Kidney glomerular epithelial cell (primary cell): ENCODE measurements around the gene ULK4.
"Not testable (repeated sequence)": the region's sequence is repeated elsewhere in the genome, so short reads cannot be mapped to it uniquely, and the experiment has no call there.

Source experiments
- DNase-seq: peaks from one replicate; lab custom pipeline; 2025; lab: John Stamatoyannopoulos, UW

The ULK4 gene

DNA sequence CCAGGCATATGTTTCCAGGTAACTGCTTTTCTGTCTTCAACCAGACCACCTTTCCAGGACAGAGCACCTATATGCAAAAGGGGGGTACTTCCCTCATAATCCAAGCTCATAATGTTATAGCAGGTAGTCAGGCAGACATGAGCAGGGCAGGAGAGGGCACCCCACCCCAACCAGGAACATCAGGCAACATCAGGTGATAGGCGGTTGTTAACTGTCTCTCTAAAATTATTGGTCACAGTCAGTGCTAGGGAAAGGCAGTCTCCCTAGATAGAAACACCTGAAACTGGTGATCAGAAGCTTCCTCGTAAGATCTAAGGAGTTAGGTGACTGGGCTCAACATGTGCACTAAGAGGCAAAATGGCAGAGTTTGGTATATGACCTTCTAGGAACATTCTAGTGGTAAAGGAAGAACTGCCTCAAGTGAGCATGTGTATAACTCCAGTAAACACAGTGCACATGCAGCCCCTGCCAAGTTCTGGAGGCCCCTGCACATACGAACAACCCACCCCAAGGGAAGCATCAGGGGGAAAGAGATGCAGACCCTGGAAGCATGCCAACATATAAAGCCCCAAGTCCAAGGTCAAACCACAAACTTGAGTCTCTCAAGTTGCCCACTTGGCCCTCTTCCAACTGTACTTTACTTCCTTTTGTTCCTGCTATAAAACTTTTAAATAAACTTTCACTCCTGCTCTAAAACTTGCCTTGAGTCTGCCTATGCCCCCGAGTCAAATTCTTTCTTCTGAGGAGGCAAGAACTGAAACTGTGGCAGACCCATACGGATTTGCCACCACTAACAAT, 270.9 kb downstream of the ULK4 start:
- no peak for DNase-seq

DNA sequence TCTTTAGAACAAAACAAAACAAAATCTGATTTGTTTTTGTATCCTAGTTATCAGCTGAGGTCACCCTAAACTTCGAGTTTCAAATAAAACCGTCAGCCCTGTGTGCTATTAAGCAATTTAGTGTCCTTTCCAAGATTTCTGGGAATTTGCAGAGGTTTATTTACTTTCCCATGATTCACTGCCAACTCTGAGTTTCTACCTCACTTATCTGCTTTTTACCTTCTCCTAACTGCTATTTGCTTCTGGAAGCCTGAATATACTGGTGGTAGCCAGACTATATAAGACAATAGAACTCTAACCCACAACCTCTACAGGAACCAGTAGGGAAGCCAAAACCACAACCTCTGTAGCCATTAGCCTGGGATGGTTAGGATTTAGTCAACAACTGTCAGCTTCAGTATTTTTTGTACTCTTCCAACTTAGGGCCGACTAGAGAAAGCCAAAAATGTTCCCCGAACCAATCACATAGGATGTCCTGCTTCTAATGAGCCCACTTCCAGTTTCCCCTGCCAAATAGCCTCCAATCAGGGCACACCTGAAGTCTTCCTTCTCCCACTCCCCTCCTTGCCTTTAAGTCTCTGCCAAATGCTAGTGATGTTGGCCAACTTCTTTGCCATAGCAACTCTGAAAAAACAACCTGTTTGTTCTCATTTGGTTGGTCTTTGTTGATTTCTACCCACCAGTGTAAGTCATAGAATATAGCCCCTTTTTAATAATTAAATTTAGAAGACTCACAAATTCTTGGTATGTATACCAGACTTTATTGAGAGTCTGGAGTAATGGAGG, 273.1 kb downstream of the ULK4 start:
- no peak for DNase-seq

DNA sequence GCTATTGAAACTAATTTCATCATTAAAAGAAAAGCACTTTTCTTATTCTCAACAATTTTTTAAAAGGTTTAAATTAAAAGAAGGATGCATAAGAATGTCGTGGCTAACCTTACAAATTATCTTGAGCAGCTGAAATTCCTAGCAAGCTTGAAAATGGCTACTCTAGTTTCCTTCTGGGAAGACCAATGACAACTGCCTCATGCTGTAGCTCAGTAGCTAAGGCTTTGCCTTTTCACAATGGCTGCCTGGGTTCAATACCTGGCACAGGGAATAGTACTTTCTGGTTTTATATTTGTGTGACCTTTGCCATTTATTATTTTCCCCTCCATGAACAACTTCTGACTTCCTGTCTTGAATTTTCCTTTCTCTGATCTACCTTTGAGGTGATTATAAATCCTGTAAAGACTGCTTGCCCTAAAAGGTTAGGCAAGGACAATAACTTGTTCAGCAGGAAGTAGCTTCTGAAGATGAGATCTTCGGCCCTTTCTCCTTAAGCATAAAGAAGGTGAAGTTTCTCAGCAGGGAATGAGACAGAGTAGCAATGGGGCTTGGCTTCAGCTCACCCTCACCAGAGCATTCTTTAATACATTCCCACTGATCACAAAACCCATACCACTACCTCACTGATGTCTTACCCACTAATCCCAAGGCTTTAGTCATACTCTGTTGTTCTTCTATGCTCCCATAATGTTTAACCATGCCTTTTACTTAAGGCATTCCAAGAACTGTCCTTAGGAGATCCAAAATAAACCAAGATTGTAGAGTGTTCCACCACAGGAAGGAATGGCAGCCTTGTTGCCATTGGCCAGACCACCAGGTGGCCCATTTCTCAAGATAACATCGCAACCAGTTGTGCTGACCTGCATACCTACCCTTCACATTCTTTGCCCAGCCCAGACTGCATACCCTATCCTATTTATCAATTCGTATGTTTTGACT, 276.8 kb downstream of the ULK4 start:
- DNase-seq: peak; percentile 86

DNA sequence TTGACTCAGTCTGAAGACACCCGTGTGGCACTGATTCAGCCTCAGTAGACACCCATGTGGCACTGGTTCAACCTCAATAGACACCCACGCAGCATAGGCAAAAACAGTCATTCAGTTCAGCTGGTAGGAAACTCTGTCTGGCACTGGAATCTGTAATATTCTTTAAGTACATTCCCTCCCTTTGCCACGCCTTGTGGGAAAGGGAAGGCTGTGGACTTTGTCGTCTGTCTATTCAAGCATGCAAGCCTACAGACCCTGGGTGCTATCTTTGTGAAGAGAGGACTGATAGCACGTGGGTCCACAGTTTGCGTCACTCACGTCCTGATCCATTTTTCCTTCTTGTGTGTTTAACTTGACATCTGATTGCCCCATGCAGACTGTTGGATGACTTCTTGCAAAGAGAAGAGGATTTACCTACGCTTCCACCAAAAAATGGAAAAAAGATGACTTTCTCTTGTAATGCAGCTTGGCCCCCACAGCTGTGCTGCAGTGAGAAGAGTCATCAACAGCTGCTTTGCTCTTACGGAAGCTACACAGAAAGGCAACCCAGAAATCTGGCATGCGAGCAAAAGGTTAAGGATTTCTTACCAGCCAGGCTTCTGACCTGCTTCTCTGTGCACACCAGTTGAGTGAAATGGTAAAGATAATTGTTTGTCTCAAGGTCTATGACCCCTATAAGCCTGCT, 278.1 kb downstream of the ULK4 start:
- DNase-seq: peak; percentile 30

DNA sequence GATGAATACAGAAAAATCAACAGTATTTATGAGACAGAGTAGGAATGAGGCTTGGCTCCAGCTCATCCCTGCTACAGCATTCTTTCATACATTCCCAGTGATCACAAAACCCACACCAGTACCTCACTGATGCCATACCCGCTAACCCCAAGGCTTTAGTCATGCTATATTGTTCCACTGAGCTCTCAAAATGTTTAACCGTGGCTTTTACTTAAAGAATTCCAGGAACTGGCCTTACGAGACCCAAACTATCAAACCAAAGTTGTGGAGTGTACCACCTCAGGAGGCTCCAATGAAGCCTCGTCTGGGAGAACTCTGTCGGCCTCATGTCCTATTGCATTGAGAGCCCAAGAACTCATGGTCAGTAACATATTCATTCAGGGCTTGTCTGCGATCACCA, 278.9 kb downstream of the ULK4 start:
- peak; percentile 86 for DNase-seq

DNA sequence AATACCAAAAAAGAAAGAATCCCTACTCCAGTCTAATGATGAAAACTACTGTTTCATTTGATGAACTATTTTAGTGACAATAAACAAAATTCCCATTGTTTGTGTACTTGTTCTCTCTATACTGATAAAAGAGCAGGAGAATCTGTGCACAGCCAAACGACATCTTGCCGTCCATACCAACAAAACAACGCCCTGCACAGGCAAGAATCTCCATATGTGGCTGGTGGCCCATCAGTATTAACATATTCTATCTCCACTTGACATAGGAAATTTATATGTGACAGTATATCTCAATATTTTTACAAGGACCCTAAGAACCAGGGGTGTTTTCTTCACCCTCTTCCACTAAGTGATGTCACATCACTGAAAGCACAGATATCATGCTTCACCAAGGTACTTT, 279.5 kb downstream of the ULK4 start:
- no peak for DNase-seq

DNA sequence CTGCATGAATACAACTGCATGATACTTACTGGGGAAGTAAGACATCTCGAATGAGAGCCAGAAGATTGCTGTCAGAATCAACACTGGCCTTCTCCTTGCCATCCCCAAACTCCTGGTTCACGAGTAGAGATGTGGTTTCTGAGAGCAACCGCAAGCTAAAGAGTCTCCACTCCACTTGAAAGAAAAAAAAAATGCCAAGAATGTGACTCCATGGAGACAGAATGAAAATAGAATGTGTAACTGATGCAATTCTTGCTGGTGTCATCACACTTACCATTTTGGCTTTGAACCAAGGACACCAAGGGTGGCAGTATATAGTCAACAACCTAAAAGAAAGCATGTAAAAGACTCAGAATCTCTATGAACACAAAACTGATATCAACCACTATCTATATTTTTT, 280.4 kb downstream of the ULK4 start:
- peak; percentile 91 for DNase-seq

DNA sequence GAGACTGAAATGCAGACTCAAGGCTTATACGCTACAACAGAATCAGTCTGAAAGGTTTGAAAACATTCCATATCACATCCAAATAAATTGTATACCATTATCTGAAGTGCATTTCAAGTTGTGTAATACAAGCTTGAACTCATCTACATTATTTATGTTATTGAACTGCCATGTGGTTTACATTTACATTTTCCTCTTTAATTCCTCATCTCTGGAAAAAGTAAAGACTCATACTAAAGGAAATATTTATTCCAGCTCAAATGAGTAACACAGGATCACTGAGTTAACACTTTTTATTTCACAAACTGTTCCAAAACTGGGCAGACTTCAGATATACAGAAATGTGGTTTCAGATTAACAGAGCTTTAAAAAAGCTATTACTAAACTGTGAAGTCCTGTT, 282.5 kb downstream of the ULK4 start:
- DNase-seq: no peak

DNA sequence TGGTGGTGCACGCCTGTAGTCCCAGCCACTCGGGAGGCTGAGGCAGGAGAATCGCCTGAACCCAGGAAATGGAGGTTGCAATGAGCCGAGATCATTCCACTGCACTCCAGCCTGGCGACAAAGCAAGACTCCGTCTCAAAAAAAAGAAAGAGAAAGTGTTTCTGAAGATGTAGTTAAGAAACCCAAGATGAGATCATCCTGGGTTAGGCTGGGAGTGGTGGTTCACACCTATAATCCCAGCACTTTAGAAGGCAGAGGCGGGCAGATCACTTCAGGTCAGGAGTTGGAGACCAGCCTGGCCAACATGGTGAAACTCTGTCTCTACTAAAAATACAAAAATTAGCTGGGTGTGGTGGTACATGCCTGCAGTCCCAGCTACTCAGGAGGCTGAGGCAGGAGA, 286.8 kb downstream of the ULK4 start:
- DNase-seq: not testable (repeated sequence)

DNA sequence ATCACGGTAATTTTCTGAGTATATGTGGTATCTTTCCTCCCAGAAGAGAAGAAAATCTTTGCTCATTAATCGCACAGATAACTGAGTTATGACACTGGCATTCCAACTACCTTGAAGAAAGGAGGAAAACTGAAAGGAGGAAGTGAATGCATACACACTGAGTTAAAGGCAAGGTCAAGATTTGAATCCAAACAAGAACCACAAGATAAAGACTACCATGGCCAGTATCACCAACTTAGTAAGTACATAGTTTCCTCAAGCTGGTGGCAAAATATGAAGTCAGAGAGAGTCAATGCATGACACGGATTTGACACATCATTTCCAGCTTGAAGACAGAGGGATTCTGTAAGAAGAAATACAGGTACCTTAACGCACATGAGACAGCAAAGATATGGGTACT, 287.5 kb downstream of the ULK4 start:
- DNase-seq: no peak

DNA sequence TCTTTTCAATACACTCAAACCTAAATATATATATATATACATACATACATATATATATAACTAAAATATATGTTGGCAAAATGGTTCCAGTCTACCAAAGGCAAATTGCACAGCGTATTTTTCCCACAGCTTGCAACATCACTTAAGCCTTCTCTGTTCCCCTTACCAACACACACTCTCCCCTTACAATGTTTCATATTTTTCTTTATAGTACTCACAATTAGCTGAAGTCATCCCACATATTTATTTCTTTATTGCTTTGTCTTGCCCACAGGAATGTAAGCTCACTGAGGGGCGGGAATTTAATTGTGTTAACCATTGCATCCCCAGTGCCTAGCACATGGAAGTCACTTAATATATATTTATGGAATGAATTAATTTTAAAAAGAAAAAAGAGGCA, 288.3 kb downstream of the ULK4 start:
- peak; percentile 17 for DNase-seq

DNA sequence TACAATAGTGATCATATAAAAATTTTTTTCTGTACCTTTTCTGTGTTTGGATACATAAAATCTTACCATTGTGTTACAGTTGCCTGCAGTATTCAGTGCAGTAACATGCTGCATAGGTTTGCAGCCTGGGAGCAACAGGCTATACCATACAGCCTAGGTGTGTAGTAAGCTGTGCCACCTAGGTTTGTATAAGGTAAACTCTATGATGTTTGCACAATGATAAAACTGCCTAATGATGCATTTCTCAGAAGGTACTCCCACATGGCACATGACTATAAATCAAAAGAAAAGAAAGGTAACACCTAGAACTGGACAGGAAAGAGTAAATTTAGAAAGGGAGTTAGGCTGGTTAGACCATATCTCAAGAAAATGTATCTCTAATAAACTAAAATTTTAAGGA, 293.5 kb downstream of the ULK4 start:
- no peak for DNase-seq

DNA sequence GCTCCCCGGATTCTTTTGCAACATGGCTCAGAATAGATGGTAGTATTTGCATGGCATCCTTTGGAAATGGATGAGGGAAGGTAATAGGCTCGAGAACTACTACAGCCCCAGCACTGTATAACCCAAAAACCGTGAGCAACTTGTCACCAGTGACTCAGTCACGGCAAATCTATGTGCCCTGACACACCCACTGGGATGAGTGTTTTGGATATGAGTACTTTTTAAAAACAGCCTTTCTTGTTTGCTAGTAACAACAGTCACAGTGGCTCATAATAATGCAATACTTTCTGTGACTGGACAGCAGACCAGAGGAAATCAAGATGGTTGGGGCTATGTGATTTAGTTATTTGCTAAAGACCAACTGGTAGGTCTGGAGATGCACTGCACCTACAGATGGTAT, 299.6 kb downstream of the ULK4 start:
- no peak for DNase-seq

DNA sequence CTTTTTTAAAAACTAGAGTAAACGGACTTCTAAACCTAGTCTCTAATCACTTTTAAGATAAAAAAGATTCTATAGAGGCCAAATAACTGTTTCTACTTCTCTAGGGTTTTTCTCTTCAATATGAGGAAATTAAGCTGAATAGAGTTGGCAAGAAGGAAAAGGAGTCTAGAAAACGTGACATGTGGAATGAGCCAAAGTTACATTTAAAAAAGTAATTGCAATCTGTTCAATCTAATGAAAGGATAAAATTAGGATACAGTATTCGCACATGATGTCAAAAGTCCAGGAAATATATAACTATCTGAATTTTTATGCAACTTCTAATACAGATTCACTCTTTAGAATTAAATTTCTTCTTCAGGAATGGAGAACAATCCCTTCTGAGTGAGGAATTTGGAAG, 300.1 kb downstream of the ULK4 start:
- no peak for DNase-seq

DNA sequence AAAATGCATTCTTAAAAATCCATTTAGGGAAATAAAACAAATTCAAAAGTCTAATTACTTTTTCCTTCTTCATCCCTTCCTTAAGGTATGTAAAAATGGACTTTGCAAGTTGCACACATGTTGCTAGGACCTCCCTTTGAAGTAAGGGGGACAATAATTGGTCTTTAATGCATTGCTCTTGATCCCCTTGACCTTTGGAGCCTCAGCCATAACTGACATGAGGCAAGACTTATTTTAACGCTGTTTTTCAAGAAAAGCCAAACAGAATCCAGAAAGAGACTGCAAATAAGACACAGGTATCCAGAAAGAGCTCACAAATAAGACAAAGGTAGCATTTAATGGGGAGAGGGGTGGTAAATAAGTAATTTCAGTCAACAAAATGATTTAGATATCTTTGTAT, 301.4 kb downstream of the ULK4 start:
- no peak for DNase-seq

DNA sequence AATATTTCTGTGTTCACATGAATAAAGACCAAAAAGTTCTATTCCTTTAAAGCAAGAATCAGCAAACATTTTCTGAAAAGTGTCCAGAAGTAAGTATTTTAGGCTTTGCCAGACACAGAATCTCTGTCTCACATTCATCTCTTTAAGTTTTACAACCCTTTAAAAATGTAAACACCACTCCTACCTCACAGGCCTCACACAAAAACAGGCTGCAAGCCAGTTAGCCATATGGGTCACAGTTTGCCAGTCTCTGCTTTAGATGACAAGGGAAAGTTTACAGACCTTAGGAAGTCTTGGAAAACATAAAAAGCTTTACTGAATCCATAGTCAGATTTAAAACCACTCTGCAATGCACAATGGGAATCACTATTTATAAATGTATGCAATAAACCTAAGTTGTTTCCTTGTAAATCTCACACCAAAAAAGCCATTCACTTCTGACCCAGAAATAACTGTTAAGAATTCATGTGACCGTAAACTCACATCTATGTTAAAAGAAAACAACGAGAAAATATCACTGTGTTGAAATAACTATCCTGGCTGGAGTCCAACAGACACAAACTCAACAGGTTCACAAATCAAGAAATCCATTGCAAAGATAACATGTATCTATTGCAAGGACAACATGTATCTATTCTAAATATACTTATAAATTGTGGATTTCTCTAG, 308.2 kb downstream of the ULK4 start:
- no peak for DNase-seq

DNA sequence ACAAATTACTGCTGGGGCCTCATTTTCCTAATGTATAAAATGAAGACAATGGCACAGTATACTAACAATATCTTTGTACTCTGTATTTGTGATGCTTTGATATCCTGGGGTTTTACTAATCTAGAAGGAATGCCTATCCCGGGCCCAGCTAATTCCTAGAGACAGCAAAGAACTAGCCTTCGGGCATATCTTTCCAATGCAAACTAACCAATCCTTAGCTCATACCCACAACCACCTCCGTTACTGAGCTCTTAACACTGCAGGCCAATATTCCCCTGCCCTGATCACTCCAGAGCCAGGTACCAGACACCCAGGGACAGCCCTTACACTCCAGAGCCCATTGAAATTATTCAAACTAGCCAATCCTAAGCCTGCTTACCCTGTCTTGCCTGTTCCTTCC, 309.0 kb downstream of the ULK4 start:
- DNase-seq: no peak

DNA sequence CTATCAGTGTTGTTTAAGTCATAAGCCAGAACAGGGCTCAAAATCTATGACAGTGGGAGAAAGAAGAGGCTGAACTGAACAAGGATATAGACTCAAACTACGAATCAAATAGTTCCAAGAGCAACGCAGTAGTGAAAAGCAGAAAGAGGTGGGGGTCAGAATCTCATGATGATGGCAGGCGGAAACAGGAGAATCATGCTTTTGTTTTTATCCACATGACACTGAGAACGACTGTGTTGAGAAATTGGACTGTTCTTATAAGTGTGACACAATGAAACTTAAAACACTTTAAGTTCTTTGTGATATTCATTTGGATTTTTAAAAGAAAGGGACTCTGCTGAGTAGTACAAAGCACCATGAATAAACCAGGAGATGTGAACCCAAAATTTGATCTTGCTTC, 309.4 kb downstream of the ULK4 start:
- DNase-seq: no peak

DNA sequence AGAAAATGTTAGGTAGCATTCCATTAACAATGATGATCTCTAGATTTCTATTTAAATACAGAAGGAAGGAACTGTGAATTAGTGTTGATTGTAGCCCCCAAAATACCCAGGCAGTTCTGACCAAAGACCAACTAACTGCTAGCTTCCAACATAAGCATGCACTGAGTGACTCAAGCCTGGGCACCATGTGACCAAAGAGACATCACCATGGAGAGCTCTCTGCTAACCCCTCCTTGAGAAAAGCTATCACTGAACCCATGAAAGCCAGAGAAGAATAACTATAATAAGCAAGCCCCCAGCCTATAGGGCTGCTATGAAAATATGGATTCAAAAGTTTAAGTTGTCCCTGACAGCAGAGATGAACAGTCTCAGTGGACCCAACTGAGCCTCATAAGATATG, 310.2 kb downstream of the ULK4 start:
- DNase-seq: no peak

DNA sequence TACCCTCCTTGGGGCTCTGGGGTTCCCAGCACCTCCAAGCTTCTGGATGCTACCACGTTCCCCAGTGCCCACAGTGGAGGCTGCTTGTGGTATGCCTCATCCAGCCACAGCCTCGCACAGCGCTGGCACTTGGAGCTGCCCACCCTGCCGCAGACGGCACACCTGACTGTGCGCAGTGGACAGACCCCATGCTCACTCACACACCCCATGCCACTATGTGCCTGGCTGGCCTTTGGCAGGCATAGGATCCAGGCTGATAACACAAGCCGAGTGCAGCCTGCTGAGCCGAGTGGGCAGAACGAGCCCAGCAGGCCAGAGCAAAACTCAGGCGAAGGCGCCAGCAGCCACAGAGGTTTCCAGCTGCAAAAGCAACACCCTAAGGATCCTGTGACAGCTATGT, 311.5 kb downstream of the ULK4 start:
- DNase-seq: no peak

DNA sequence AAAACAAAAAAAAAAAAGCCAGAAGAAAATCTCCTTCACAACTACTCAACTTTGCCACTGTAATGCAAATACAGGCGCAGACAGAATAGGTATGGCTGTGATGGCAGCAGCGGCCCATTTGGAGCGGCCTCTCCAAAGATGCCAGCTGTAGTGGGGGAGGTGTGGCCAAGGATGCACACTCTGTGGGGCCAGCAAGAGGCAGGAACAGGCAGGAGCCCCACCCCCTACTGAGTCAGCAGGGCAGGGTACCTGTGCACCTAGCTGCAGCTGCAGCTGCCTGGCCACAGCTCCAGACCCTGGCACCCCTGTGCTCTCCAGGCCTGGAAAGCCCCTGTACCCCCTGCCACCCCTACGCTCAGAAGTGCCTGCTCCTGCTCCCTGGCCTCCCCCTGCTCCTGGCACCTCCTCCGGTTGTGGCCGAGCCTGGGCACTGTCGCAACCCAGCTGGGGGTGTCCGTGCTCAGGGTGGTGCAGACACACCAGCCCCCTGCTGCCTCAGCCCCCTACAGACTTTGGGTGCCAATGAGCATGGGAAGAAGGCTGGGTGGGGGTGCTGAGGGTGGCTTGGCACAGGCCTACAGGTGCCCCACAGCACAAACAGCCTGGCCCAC, 312.7 kb downstream of the ULK4 start:
- DNase-seq: no peak
